Measurements from ENCODE around the gene RERE.
"Not testable (repeated sequence)": the region's sequence is repeated elsewhere in the genome, so short reads cannot be mapped to it uniquely, and the experiment has no call there.

The RERE gene

GRCh38 chr1:8464377-8464776, 353.1 kb downstream of the RERE start:
- no peak for DNase-seq

- DNase-seq: no peak
Measured at GRCh38 chr1:8463144-8463927, 354.1 kb downstream of the RERE start.

- no peak for DNase-seq
Measured at GRCh38 chr1:8462371-8462892, 355.0 kb downstream of the RERE start.

GRCh38 chr1:8461351-8462110, 355.9 kb downstream of the RERE start:
- no peak for DNase-seq

GRCh38 chr1:8460784-8461183, 356.7 kb downstream of the RERE start:
- DNase-seq: no peak

- no peak for DNase-seq
Measured at GRCh38 chr1:8460132-8460544, 357.3 kb downstream of the RERE start.

GRCh38 chr1:8458607-8459006, 358.8 kb downstream of the RERE start:
- no peak for DNase-seq

GRCh38 chr1:8457760-8458381, 359.6 kb downstream of the RERE start:
- DNase-seq: no peak

GRCh38 chr1:8456991-8457390, 360.4 kb downstream of the RERE start:
- DNase-seq: no peak

- DNase-seq: no peak
Measured at GRCh38 chr1:8456308-8456912, 361.0 kb downstream of the RERE start.

GRCh38 chr1:8455700-8456307, 361.6 kb downstream of the RERE start:
- DNase-seq: no peak

GRCh38 chr1:8450312-8450711, 367.1 kb downstream of the RERE start:
- DNase-seq: no peak

GRCh38 chr1:8448911-8449661, 368.4 kb downstream of the RERE start:
- DNase-seq: no peak

- not testable (repeated sequence) for DNase-seq
Measured at GRCh38 chr1:8448505-8448904, 368.9 kb downstream of the RERE start.

- no peak for DNase-seq
Measured at GRCh38 chr1:8447616-8448150, 369.8 kb downstream of the RERE start.

GRCh38 chr1:8446119-8446518, 371.3 kb downstream of the RERE start:
- not testable (repeated sequence) for DNase-seq

- no peak for DNase-seq
Measured at GRCh38 chr1:8443558-8444194, 373.8 kb downstream of the RERE start.

GRCh38 chr1:8441426-8441825, 376.0 kb downstream of the RERE start:
- no peak for DNase-seq

GRCh38 chr1:8439015-8439702, 378.3 kb downstream of the RERE start:
- DNase-seq: no peak

- DNase-seq: no peak
Measured at GRCh38 chr1:8438489-8438888, 379.0 kb downstream of the RERE start.

- no peak for DNase-seq
Measured at GRCh38 chr1:8437347-8437746, 380.1 kb downstream of the RERE start.

Data from NCI-H1694 treated with DMSO at 0.1 percent for 48 hours (cell line).